Right hindlimb (tissue), 1 donor: Measurements from ENCODE around the gene WWOX.
A peak's percentile ranks its signal among the peaks of the same experiment; 100 is the strongest.

Source experiments
- DNase-seq: peaks from one replicate; pipeline ENCODE4 v3.0.0-alpha.2; 2018

WWOX gene

DNA sequence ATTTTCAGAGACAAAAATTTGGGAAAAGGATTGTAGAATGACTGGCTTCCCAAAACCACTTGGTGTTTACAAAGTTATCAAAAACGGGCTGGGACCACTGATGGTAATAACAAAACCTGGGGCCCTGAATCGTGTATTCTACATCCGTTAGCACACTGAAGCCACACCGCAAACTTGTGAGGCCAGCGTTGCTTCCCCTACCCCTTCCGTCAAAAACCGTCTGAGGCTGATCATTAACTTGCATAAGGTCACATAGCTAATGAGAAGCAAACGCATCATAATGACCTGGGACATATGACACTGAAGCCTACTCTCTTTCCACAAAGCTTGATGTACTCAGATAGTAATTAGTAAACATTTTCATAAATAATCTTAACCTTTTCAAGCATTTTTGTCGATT is 796.8 kb downstream of the WWOX start:
- no peak for DNase-seq

DNA sequence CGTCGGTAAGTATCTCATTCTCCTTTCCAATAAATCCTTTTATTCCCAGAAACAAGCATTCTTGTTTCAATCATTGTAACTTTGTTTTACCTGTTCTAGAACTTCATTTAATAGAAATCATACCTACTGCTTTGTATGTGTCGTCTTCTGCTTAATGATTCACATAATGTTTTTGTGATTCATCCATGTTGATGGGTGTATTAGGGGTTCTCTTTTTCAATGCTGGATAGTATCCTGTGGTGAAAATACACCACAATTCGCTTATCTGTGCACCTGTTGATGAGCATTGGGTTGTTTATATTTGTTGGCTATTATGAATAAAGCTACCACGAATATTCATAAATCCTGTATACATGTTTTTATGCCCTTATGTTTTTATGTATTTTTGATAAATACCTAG is 797.8 kb downstream of the WWOX start:
- no peak for DNase-seq

DNA sequence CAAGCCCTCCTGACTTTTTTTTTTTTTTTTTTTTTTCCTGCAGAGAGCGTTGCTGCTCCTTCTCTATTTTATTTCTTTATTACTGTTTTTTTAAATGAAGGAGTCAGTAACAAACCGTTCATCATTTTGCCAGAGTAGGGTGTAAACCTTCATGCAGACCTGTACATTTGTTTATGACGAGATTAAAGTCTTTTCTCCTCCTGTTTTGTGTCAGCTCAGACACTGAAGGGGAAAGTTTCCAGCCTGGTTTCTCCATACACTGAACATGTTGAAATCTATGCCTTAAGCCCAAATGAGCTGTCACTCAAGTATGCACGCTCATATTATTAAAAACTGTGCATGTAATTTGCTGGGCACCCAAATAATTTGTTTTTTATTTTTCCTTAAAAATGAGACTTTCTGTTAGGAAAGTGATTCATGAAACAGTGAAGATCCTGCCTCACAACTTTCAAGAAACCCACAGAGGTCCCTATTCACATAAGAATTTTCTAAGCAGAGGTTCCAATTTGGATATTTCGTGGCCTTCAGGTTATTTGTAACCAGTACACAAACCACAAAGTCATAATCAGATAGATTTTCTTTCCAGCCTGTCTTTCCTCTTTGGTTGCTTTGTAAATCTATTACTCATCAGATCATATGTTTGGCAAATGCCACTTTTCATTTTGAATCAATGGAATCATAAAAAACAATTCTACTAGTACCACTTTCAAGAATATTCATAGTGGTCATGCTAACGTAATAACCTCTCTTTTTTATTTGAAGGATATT is 800.8 kb downstream of the WWOX start:
- DNase-seq: no peak

DNA sequence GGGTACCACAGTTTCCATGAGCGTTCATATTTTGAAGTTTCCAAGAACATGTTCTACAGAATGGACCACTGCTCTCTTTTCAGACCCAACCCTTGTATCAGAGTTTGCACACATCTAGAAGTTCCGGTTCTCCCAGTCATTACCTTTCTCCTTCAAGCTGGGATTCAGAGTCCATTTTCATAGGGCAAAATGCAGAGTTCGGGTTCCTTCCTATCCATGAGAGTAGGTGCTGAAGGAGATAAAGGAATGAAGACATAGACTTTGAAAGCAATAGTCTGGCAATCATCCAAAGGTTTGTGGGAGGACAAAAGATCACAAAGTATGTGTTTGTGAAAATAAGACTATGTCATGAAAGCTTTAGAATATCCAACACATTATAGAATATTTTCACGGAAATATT is 801.5 kb downstream of the WWOX start:
- DNase-seq: no peak

DNA sequence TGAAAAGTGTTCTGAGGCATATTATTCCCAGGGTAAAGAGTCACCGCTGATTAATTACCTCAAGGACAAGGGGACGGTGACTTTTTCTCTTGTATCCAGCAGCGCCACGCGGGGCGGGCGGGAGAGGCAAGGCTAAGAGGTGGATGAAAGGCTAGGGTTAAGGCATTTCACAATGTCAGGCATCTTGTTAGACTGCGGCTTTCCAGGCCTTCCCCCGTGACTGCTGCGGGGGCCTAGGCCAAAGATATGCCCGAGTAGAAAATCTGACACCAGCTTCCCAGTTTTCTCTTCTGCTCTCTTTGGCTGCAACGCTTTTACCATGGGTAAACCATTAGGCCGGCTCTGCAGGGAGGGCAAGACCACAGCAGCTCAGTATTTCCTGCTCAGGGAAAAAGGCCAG is 802.9 kb downstream of the WWOX start:
- peak; percentile 53 for DNase-seq

DNA sequence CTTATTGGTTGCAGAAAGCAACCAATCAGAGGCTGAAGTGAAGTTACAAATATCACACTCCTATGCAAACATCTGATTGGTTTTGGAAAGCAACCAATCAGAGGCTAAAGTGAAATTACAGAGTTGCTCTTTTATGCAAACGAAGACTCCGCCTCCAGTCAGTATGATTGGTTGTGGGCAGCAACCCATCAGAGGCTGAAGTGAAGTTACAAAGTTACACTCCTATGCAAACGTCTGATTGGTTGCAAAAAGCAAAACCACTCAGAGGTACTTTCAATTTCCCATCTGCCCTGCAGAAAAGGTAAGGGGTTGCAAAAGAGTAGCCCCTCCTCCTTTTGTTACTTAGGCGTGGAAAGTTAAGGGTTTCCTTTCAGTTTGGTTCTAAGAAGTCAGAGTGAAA is 803.8 kb downstream of the WWOX start:
- DNase-seq: no peak

DNA sequence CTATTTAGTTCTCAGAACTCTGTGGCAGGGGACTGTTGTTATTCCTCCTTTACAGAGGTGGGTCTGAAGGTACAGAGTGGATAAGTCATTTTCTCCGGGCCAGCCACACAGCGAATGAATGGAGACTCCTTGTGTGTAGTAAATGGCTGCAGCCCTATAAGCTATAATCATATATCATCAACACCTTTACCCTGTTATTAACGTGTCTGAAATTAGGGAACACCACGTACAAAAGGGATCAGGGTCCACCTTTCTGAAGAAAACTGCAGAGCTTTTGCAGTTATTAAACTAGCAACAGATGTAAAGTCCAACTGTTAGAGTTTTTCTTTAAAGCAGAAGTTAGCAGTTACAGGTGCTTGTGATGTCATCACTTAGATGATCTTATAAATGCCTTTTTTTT is 804.4 kb downstream of the WWOX start:
- no peak for DNase-seq

DNA sequence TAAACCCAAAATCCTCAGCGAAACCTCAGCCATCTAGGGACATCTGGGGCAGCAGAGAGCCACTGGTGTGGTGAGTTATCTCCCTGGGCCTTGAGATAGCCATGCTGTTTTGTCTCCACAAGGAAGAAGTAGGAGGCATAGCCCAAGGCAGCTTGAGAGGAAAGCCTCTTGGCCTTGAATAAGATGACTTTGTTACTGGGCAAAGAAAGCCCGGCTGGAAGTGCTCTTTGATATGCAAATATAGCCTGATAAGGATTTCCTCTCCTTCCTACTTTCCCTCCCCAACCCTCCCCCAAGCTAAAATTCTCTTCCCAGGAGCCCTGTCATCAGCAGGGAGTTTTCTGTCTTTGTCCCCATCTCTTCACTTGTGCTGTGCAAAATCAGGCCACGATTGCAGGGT is 806.7 kb downstream of the WWOX start:
- no peak for DNase-seq

DNA sequence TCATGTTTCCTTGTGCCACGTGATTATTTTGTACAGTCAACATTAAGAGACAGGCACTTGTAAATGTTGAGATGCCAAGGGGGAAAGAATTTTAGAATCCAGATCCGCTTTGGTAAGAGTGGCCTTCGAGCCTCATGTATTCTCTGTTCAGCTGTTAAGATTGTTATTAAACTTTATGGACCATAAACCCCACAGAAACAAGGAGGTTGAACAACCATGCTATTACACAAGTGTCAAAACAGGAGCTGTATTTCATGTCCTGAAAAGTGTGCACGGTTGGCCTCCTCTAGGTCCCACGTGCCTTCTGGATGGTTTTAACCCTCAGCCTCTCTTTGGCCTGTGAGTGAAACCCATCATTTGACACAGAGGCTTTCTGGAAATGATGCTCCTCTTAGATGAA is 809.8 kb downstream of the WWOX start:
- DNase-seq: no peak

DNA sequence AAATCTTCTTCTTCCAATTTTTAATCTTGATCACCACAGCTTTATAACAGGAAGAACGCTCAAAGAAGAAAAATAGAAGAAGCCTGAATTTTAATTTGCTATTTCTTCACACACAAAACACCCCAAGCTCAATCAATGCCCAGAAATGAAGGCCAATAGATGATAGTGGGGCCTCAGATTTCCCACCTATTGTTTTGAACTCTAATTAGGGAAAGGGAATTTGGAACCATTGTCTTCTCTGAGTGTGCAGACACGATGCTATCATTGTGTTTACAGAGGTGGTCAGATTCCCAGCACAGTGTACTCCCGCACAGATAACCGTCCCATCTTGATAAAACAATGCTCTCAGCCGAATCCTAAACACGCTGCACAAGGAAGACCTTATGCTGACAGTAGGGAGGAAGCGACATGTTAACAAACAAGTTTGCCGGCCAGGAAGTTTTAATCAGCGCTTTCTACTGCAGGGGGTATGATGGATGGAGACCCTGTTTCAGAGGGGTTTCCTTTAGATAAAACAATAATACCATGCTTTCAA is 816.4 kb downstream of the WWOX start:
- DNase-seq: no peak

DNA sequence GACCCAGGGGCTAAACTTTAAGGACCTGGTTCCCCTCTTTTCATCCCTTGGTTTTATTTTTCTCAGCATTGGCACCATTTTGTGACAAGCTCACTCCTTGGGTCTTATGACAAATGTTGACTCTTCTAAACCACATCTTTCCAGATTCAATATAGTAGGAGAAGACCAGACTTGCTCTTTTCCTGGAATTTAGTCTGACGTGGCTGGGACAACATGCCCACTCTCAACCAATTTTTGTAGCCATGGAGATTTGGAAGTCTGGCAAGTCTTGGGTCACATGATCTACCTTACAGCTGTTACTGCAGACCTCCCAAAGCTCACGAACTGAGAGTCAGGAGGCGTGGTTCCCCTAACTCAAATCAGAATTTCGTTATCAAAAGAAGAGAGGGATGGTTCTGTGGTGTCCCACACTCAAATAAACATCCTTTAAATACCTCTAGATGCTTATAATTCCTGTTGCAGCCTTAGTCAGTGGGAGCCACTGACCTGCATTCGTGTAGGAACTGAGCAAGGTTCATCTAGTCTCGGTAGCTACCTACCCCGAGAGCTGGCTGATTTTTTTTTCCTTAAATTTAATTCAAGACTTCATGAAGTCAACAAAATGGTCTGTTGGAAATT is 817.6 kb downstream of the WWOX start:
- peak; percentile 59 for DNase-seq

DNA sequence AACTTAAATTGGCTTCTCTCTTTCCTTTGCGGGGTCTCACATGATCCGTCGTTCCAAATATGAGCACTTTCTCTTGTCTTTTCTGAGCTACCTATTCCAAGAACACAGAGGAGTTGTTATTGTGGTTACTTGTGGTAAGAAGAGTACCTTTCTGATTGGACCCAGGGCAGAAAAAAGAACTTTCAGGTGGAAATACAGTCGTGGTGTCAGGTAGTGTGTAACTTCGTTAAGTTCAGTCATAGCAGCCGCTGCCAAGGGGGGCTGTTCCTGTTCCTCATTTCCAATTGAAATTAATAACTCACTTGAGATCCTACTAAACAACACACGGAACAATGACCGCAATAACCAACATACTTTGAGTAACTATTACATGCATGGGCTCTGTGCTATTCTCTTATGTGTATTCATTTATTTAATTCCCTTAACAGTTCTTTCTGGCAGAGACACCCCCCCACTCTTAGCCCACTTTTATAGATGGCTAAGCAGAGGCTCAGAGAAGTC is 819.4 kb downstream of the WWOX start:
- peak; percentile 20 for DNase-seq

DNA sequence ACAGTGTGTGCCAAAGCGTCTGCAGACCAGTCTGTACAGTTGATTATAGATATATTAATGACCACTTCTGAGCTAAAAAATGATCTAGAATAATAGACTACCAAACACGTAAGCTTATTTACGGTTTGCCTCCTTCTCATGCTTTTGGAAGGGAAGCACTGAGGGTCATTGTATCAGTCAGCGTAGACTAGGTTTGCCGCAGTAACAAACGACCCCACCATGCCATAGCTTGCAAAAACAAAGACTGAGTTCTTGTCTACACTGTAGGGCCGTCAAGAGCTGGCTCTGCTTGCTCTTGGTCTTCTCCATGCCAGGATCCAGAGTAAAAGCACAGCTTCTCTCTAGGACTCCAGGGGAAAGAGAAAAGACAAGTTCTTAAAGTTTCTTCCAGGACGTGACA is 820.4 kb downstream of the WWOX start:
- no peak for DNase-seq

DNA sequence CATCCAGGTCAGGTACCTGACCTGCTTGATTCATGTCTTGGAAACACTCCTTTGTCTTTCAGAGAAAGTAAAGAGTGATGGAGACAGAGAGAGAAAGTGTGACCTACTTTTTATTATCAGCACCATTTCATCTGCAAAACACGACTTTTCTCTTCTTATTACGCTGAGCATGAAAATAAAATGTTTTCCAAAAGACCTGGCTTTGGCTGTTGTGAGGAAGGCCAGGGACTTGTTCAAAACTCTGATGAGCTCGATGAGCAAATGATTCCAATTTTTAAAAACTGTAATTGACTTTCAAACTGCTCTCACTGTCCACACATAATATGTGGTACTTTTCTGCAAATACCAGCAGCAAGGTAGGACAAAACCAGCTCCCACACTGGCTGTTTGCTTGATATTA is 821.2 kb downstream of the WWOX start:
- DNase-seq: no peak

DNA sequence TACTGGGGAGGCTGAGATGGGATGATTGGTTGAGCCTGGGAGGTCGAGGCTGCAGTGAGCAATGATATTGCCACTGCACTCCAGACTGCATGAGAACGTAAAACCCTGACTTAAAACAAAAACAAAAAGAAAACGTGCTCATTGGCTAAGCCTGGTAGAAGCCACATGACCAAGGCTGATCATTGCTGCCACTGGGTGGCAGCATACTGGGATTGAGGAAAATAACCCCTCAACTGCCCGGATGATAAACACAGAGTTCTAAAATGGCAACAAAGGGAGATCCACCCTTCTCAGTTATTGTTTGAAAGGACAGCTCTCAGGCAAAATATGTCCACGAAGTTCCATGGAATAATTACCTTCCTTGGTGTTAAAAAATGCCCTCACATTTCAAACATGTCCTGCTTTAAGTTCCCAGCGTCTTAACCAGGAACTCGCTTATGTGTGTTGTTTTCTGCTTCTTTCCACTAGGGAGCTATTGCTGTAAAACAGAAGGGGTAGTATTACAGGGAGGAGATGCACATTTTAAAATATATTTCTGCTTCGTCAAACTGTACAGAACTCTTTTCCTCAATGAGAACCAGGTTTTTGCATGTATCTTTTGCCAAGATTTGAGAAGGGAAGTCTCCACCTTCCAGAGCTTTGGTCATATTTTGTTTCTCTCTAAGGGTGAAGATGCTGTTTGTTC is 825.8 kb downstream of the WWOX start:
- DNase-seq: no peak

DNA sequence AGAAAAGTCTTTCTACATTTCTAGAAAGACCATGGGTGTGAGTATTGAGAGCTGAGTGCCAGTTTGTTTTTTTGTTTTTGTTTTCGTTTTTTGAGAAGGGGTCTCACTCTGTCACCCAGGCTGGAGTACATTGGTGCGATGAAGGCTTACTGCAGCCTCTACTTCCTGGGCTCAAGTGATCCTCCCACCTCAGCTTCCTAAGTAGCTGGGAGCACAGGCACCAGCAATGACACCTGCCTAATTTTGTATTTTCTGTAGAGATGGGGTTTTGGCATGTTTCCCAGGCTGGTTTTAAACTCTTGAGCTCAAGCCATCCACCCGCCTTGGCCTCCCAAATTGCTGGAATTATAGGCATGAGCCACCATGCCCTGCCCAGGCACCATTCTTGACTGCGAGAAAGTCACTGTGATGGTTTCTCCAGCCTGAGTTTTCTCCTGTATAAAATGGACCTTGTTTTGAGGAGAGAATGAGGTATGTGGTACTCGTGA is 827.3 kb downstream of the WWOX start:
- DNase-seq: no peak

DNA sequence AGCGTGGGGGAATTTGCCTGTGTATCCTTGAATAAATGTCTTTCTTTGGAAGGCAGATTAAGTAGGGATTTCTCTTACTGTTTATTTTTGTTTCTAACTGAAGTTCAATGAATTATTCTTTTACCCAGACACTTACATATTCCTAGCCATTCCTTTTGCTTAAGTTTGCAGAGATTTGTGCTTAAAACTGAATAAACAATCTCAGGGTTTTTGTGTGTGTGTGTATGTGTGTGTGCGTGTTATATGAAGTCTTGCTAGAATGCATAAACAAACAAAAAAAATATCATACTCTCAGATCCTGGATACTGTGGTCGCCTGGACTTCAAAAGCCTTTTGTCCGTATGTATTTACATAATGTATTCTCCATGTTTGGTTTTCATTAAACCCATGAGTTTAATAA is 828.3 kb downstream of the WWOX start:
- DNase-seq: no peak

DNA sequence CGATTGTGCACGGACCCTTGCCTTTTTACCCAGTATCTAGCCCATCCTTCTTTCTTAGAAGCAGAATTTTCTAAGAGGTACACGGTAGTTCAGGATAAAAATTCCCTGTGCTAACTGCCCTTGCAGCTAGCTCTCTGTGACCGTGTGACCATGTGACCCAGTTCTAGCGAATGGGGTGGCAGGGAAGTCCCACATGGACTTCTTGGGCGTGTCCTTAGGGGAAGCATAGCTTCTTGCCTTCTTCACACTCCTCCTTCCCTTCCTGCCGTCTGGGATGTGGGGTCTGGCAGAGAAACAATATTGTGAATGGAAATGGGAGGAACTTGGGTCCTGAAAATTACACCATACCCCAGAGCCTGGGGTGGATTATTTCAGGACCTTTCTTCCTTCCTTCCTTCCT is 830.4 kb downstream of the WWOX start:
- DNase-seq: peak; percentile 31

DNA sequence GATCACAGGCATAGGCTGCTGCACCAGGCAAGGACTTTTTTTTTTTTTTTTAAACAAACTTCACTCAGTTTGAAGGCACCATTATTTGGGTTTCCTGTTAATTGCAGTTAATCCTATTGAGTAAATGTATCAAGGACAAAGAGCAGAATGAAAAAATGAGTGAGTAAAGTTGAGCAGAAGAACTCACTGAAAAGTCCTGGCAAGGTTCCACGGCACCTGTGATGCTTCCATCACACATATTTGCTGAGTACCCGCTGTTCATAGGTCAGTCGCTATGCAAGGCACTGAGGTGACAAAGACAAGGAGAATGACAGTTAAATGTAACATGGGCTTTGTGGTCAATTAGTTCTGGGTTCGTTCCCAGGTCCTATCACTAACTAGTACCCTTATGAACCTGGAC is 831.1 kb downstream of the WWOX start:
- peak; percentile 30 for DNase-seq

DNA sequence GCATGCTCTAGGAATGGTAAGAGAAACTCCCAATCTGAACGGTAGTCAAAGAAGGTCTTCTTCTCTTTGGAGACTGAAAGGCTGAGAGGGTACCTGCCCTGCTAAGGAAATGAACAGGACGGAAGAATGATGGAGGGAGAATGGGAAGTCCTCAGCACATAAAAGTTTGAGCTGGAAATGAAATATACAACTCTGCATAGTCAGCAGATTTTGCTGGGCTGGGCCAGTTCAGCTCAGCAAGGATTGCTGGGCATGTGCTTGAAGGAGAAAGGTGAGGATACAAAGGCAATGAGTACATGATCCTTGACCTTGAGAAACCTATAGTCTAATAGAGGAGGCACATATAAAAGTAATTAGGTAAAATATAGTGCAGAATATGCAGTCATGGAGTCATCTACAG is 831.8 kb downstream of the WWOX start:
- DNase-seq: no peak

DNA sequence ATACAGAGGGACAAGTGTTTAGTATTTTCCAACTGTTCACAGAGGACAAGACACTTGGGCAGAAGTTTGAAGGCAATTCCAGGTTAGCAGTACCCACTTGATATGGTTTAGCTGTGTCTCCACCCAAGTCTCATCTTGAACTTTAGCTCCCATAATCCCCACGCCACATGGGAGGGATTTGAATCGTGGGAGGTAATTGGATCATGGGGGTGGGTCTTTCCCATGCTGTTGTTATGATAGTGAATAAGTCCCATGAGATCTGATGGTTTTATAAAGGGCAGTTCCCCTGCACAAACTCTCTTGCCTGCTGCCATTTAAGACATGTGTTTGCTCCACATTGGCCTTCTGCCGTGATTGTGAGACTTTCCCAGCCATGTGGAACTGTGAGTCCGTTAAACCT is 832.2 kb downstream of the WWOX start:
- DNase-seq: no peak

DNA sequence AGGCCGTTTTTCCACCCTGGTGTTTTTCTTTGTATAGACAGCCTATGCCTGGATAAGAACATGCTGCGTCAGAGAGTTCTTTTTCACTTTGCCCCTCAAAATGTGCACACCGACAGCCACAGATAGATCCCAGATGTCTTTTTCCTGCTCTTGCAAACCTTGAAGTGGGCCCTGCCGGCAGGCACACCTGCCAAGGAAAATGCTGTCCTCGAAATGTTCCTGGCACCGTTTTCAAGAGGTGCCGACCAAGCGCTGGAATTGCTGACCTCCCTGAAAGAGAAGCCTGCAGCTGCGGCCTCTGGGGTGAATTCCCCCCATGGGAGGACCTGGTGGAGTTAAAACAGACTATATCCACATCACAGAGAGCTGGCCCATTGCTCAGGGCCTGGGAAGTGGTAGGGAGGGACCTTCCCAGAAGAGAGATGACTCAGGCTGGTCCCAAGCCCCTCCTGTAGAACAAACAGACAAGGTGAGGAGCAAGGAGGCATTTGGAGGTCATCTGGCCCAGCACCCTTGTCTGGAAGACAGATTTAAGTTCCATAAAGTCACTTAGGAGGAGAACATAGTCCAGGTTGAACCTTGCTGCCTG is 833.0 kb downstream of the WWOX start:
- DNase-seq: peak; percentile 70

DNA sequence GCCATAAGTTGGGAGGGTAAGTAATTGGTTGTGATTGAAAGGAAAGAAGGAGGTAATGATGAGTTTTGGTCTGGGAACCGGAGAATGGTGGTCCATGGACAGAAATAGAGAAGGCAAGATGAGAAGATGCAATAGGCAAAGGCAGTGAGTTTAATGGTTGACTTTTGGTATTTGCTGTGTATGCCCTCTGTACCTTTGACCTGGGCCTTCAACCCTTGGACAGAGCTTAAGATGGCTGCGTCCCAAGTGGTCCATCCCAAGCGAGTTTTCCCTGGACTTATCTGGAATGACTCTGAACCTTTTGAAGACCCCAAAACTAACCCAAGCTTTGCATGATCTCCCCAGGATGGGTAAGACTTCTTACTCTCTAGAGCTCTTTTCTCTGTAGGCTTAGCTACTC is 836.6 kb downstream of the WWOX start:
- DNase-seq: no peak
